Large intestine (tissue), 3 donors: Measurements from ENCODE around the gene KIF5B. TPM values are rescaled to one million over a fixed set of nuclear protein-coding genes. Genes with fewer than 3 reads are reported as not detected.
"Not testable (repeated sequence)": the region's sequence is repeated elsewhere in the genome, so short reads cannot be mapped to it uniquely, and the experiment has no call there.

Experiments
- DNase-seq, 2 donors: peaks; one replicate each; pipeline versions ENCODE4 v3.0.0 to v3.0.0-alpha.2; 2013
- H3K27ac ChIP-seq: one replicate; pipeline ENCODE4 v1.5.1; 2013; ENCODE audit warnings: low read length
- H3K27me3 ChIP-seq: 2 replicates; pipeline ENCODE4 v1.6.1; 2013; ENCODE audit warnings: low read length; ENCODE audit not compliant: control insufficient read depth, insufficient read depth
- H3K36me3 ChIP-seq: 2 replicates; pipeline ENCODE4 v1.6.1; 2013; ENCODE audit warnings: low read length; ENCODE audit not compliant: control insufficient read depth, insufficient read depth
- H3K4me1 ChIP-seq: one replicate; pipeline ENCODE4 v1.6.1; 2013; ENCODE audit warnings: low read length; ENCODE audit not compliant: control insufficient read depth, insufficient read depth
- H3K4me3 ChIP-seq: one replicate; pipeline ENCODE4 v1.5.1; 2013; ENCODE audit warnings: low read length
- H3K9me3 ChIP-seq: one replicate; pipeline ENCODE4 v1.6.1; 2013; ENCODE audit warnings: mild to moderate bottlenecking, low read depth, low read length, moderate library complexity; ENCODE audit not compliant: control insufficient read depth
- WGBS: methylation state at CpG from one replicate; pipeline ENCODE4 v1.1.5; 2013; ENCODE audit warnings: low lambda C conversion rate; ENCODE audit not compliant: insufficient coverage; 5-methylcytosine and 5-hydroxymethylcytosine counted together
- polyA plus RNA-seq: library from polyadenylated mRNA; unstranded; fragments of 120-200 nt; gene quantifications from one replicate; pipeline ENCODE4 v1.2.1, GENCODE V29; 2013

Gene KIF5B
- polyA plus RNA-seq, 1 donor = 110 TPM

DNA sequence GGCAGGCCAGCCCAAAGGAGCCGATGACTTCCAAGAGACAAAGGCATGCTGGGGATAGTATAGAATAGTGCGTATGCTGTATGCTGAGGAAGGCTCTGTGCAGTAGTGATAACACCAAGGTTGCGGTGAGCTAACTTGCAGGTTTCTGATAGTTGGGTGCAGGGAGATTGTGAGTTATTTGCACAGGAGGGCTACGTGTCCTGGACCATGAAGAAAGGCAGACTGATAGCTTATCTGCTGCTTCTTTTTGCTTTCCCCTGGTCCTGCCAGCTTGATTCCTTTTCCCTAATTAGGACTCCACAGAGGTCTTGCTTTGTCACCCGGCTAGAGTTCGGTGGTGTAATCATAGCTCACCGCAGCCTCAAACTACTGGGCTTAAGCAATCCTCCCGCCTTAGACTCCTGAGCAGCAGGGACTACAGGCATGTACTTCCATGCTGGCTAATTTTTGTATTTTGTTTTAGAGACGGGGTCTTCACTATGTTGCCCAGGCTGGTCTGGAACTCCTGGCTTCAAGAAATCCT, 83.6 kb downstream of the KIF5B start:
- Histone ChIP-seq H3K27ac (no peak overlapping the region), H3K4me1 (peaks cover 6% of the 10 kb centered on the region), H3K9me3 (no peaks in the 10 kb centered on the region), H3K4me3 (no peak overlapping the region), H3K36me3 (no peaks in the 10 kb centered on the region), H3K27me3 (no peaks in the 10 kb centered on the region)
- 40% methylated on average over 1 of the region's 9 CpGs for WGBS
- peak in 1 of 2 donors; percentile 26 for DNase-seq

DNA sequence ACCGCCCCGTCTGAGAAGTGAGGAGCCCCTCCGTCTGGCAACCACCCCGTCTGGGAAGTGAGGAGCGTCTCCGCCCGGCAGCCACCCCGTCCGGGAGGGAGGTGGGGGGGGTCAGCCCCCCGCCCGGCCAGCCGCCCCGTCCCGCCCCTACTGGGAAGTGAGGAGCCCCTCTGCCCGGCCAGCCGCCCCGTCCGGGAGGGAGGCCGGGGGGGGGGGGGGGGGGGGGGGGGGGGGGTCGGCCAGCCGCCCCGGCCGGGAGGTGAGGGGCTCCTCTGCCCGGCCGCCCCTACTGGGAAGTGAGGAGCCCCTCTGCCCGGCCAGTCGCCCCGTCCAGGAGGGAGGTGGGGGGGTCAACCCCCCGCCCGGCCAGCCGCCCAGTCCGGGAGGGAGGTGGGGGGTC, 86.4 kb downstream of the KIF5B start:
- H3K27me3 ChIP-seq, H3K9me3 ChIP-seq, H3K4me3 ChIP-seq, H3K36me3 ChIP-seq, H3K27ac ChIP-seq, H3K4me1 ChIP-seq: not testable (repeated sequence)
- DNase-seq = peak in 1 of 2 donors; percentile 54
- no CpG with 5 or more reads among the region's 32 CpGs for WGBS

DNA sequence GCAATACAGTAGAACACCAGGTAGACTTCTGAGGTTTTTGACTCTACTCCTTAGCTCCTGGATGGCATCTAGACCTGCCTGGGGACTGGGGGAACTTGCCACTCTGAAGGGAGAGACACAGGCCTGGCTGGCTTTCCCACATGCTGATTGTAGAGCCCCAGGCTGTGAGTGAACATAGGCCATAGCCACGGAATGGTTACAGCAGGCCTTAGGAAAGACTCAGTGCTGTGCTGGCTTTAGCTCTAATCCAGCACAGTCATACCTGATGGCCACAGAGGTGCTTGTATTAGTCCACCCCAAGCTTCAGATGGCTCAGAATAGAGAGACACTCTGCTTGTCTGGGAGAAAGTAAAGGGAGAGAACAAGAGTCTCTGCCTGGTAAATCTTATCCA, 92.6 kb downstream of the KIF5B start:
- H3K36me3 ChIP-seq = no peaks in the 10 kb centered on the region
- H3K4me1 ChIP-seq = peaks cover 33% of the 10 kb centered on the region
- WGBS = no CpG with 5 or more reads among the region's 1 CpG
- H3K4me3 ChIP-seq = peak overlapping the region; percentile 8
- no peaks in the 10 kb centered on the region for H3K27me3 ChIP-seq
- peak overlapping the region; percentile 94 for H3K27ac ChIP-seq
- H3K9me3 ChIP-seq = no peaks in the 10 kb centered on the region
- DNase-seq = no peak

DNA sequence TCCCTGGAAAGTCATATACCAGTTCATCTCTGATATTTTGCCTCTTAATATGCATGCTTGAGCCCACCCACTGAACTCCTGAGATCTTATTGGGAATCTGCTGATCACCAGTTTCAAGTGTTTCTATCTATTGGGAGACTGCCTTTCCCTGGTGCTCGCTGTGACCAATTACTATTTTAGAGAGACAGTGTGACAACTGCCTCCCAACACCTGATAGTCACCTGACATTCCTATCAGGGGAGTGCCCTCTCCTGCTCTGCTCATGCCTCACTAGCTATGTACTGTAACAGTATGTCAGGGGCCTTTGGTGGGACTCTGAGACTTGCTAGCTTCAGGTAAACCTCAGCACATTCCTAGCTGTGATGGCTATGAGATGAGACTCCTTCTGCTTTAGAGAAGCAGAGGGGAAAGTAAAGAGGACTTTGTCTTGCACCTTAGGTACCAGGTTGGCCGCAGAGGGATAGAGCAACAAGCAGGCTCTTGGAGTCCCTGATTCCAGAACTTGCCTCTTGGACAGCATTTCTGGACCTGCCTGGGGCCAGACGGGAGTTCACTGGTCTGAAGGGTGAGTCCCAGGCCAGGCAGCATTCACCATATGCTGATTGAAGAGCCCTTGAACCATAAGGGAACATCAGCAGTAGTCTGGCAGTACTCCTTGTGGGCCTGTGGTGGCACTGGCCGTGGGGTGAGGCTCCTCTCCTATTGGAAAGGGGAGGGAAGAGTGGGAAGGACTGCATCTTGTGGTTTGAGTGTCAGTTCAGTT, 93.2 kb downstream of the KIF5B start:
- Histone ChIP-seq H3K36me3 (no peaks in the 10 kb centered on the region), H3K27ac (peak overlapping the region; percentile 94), H3K4me1 (peaks cover 33% of the 10 kb centered on the region), H3K4me3 (peak overlapping the region; percentile 8), H3K9me3 (no peaks in the 10 kb centered on the region), H3K27me3 (no peaks in the 10 kb centered on the region)
- no CpG with 5 or more reads among the region's 4 CpGs for WGBS
- DNase-seq = peak; percentile 91 to 94

DNA sequence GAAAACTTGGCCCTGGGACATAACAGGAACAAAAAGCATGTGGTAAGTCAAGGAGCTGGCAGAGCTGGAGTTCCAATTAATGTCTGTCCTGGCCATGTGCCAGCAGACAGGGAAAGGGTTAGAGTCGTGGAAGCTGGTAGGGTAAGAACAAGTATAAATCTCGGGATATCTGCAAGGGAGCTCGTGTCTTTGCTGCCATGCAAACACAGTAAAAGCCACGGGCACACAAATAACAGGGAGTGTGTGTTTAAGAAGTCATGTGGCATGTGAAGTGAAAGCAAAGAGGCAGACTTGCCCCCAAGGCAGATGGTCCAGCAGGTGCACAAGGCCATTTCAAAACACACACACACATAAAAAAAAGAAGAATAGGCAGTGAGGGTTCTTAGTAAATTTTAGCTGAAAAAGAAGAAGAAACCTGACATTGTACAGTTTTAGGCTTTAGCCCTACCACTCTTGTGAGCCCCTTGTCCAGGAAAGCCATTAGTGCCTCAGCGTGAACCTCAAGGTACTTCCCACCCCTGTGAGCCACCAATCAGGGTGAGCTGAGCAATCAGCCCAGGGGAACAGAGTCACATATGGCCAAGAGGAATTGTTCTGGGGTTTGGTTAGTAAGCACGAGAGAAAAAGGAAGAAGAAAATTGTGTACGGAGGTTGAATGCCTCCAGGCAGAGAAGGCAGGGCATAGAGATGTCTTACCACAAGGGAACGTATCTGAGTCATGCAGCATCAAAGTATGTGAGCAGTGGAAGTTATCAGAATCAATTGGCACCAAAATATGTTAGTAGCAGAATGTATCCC, 94.7 kb downstream of the KIF5B start:
- Histone ChIP-seq H3K9me3 (no peaks in the 10 kb centered on the region), H3K27me3 (no peaks in the 10 kb centered on the region), H3K4me3 (no peak overlapping the region), H3K36me3 (no peaks in the 10 kb centered on the region), H3K27ac (peak overlapping the region; percentile 31), H3K4me1 (peaks cover 33% of the 10 kb centered on the region)
- WGBS = 100% methylated on average over 2 of the region's 8 CpGs
- DNase-seq = peak; percentile 49 to 72

DNA sequence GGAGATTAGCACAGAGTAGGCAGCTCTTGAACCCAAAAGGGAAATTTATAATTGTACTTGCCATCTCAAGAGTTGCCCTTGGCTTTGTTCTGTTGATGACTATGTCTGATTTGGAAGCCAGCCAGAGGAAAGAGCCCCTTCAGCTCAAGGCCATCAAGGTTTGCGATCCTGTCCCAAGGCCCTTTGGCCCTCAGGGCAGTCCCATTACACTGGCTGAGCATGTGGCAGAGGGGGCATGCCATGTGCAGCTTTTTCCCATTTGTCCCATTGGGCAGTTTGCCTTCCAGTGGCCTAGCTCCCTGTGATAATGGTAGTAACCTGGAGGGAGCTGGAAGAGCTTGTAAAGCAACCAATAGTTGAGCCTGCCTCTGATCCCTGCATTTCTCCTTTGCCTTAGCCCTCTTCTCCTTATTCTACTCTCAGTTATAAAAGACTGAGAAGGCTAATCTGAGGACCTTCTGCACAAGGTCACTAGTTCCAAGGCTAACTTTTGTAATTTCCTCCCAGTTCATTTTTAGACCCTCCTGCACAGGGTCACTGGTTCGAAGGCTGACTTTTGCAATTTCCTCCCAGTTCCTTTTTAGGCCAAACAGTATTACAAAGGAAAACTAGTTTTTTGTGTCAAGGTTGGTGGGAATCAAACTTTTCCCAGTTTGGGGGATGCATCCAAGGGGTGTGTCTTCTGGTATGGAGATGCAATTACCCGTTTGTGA, 96.6 kb downstream of the KIF5B start:
- Histone ChIP-seq H3K9me3 (peaks cover 5% of the 10 kb centered on the region), H3K36me3 (no peaks in the 10 kb centered on the region), H3K4me3 (no peak overlapping the region), H3K4me1 (peaks cover 42% of the 10 kb centered on the region), H3K27me3 (no peaks in the 10 kb centered on the region), H3K27ac (no peak overlapping the region)
- no peak for DNase-seq
- no CpG with 5 or more reads among the region's 3 CpGs for WGBS

Other genes starting within 250 kb of the KIF5B start
- 47.2 TPM for gene ARHGAP12, start 127.6 kb downstream of the KIF5B start, polyA plus RNA-seq